Measurements from ENCODE around the gene RASA3. TPM values are rescaled to one million over a fixed set of nuclear protein-coding genes. Genes with fewer than 3 reads are reported as not detected.

RASA3 gene
- total and polyA plus RNA-seq, 2 of the 4 experiments (the other 2 are of a cell fraction) = 21.0 to 31.4 TPM

GRCh38 chr13:114071410-114071809, 61.0 kb downstream of the RASA3 start:
- Histone ChIP-seq H3K79me1 (ENCODE audit: low read depth in 1 of 2, low read length in 2 of 2) (peaks cover 29 to 74% of the 10 kb centered on the region in 2 experiments), H3K36me3 (ENCODE audit: control insufficient read depth, insufficient read depth, low read length) (peaks cover 39% of the 10 kb centered on the region), H2AFZ (replicated peaks; ENCODE audit: low read length, poor library complexity) (no peak overlapping the region), H3K4ac (ENCODE audit: low read depth, low read length) (no peak overlapping the region), H2BK120ac (ENCODE audit: low read depth, low read length) (no peak overlapping the region), H4K8ac (ENCODE audit: low read depth in 2 of 2, low read length in 2 of 2) (no peak overlapping the region; a peak in 1 of 4 replicates), H3K4me3 (ENCODE audit: insufficient read depth, low read depth, low read length) (no peak overlapping the region), H4K91ac (ENCODE audit: insufficient read depth, low read depth, low read length) (no peak overlapping the region), H2BK20ac (ENCODE audit: low read depth, low read length) (no peak overlapping the region), H3K9me1 (ENCODE audit: insufficient read depth, low read length) (peaks cover 19% of the 10 kb centered on the region), H3K27ac (ENCODE audit: insufficient read depth, low read length) (peak overlapping the region; percentile 18; the same call in 1 of the 2 replicates), H2AK5ac (ENCODE audit: low read depth, low read length) (no peak overlapping the region), H2BK5ac (ENCODE audit: low read depth, low read length, poor library complexity, severe bottlenecking) (no peak overlapping the region), H3K56ac (ENCODE audit: extremely low read depth, insufficient read depth, low read length) (no peak overlapping the region), H3K4me2 (ENCODE audit: low read depth, low read length) (no peak overlapping the region), H3K9ac (ENCODE audit: low read depth, low read length) (no peak overlapping the region), H3K14ac (replicated peaks; ENCODE audit: low read depth, low read length) (no peak overlapping the region), H3K4me1 (ENCODE audit: control insufficient read depth, insufficient read depth, low read length) (peaks cover 32% of the 10 kb centered on the region), H3K18ac (ENCODE audit: low read depth, low read length) (no peak overlapping the region), H4K5ac (ENCODE audit: low read depth, low read length) (no peak overlapping the region), H2BK15ac (ENCODE audit: low read depth, low read length) (no peak overlapping the region), H3K9me3 (ENCODE audit: control insufficient read depth, insufficient read depth, low read length) (no peaks in the 10 kb centered on the region), H3K23ac (ENCODE audit: low read depth, low read length) (no peak overlapping the region), H4K20me1 (ENCODE audit: insufficient read depth, low read length) (peaks cover 37% of the 10 kb centered on the region), H3K27me3 (ENCODE audit: control insufficient read depth, insufficient read depth, low read length) (no peaks in the 10 kb centered on the region), H2AK9ac (replicated peaks; ENCODE audit: low read depth, low read length, poor library complexity) (no peak overlapping the region)
- ATAC-seq (ENCODE audit: low read depth) (no peak), DNase-seq (no peak)
- no TSS peak for BruUV-seq (replicated peaks)
- no peak for TF ChIP-seq MXI1 (IDR thresholded peaks at IDR 0.05; ENCODE audit: borderline replicate concordance, low read depth, low read length)
- no peak for TF ChIP-seq BHLHE40 (IDR thresholded peaks at IDR 0.05; ENCODE audit: low read depth, low read length)
- TF ChIP-seq MAFK (IDR thresholded peaks at IDR 0.05; ENCODE audit: low read depth, low read length) = no peak
- TF ChIP-seq CTCF (conservative IDR thresholded peaks at IDR 0.05; ENCODE audit: low read depth, low read length) = no peak
- TF ChIP-seq RCOR1 (IDR thresholded peaks at IDR 0.05; ENCODE audit: insufficient replicate concordance, low read length) = no peak
- TF ChIP-seq RAD21 (IDR thresholded peaks at IDR 0.05; ENCODE audit: low read length) = no peak
- TF ChIP-seq POLR2A (IDR thresholded peaks at IDR 0.05; ENCODE audit: low read depth, low read length) = no peak
- no peak for TF ChIP-seq MAZ (IDR thresholded peaks at IDR 0.05; ENCODE audit: borderline replicate concordance, low read depth, low read length)
- no peak for TF ChIP-seq CHD1 (IDR thresholded peaks at IDR 0.05; ENCODE audit: low read depth, low read length)
- no peak for TF ChIP-seq FOS (IDR thresholded peaks at IDR 0.05; ENCODE audit: low read depth, low read length)
- TF ChIP-seq USF2 (IDR thresholded peaks at IDR 0.05; ENCODE audit: low read depth, low read length) = no peak
- no peak for TF ChIP-seq NFE2L2 (IDR thresholded peaks at IDR 0.05; ENCODE audit: low read depth, low read length)
- TF ChIP-seq ELK1 (IDR thresholded peaks at IDR 0.05; ENCODE audit: borderline replicate concordance, low read depth, low read length) = no peak
- no peak for TF ChIP-seq CEBPB (IDR thresholded peaks at IDR 0.05; ENCODE audit: low read depth, low read length)
- in situ Hi-C loops (cut with MboI; ENCODE audit: low sequenced_read_pairs) (no loop called here), intact Hi-C loops (cut with micrococcal nuclease) (no loop called here), dilution Hi-C loops (cut with HindIII; ENCODE audit: low sequenced_read_pairs, unreplicated experiment) (no loop called here)
- WGBS, 2 experiments (ENCODE audit: extremely low coverage in 2 of 2, insufficient read length in 1 of 2) = no CpG with 5 or more reads among the region's 10 CpGs
- POLR2A ChIA-PET (ENCODE audit: unreplicated experiment) = no interaction called here
- CTCF ChIA-PET = no interaction called here

All from IMR-90 (cell line).